ENCODE results near the gene HBD.

Gene HBD

GRCh38 chr11:5232176-5232575, 2.1 kb downstream of the HBD start:
- DNase-seq, result no peak

GRCh38 chr11:5231111-5231510, 3.2 kb downstream of the HBD start:
- DNase-seq, result no peak

DNA sequence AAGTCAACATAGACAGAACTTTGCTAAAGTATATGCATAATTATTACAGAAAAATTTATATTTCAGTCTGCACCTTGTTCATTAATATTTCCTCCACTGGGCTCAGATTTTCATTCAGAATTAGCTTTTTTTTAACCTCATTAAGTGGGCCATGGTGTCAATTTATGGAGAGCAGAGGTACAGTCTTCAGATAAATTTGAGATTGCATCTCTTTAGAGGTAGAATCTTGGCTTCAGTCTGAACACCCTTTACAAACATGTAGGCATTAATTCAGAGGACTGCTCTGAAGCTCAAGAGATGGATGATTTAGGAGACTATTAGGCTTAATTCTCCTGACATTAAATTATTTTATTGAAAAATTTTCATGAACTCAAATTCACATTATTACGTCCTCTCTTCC, 4.0 kb downstream of the HBD start:
- no peak for DNase-seq

DNA sequence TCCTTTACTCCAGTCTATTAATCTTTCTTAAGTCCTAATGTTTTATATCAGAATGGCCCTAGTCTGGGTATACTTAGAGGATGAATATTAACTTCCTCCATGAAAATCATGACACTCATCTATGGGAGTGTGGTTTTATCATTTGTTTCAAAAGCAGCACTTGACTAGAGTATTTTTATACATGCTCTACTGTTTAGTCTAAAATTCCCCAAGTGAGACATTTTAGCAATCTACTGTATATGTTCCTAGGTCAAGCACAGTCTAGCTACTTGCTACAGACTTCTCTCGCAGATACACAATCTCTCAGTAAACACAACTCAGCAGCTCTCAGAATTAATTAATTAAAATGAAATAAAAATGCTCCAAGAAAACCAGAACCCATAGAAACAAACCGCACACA, 4.5 kb downstream of the HBD start:
- no peak for DNase-seq

GRCh38 chr11:5229356-5229755, 4.9 kb downstream of the HBD start:
- no peak for DNase-seq

GRCh38 chr11:5228124-5228523, 6.2 kb downstream of the HBD start:
- DNase-seq, result no peak

GRCh38 chr11:5227681-5228080, 6.6 kb downstream of the HBD start:
- no peak for DNase-seq

DNA sequence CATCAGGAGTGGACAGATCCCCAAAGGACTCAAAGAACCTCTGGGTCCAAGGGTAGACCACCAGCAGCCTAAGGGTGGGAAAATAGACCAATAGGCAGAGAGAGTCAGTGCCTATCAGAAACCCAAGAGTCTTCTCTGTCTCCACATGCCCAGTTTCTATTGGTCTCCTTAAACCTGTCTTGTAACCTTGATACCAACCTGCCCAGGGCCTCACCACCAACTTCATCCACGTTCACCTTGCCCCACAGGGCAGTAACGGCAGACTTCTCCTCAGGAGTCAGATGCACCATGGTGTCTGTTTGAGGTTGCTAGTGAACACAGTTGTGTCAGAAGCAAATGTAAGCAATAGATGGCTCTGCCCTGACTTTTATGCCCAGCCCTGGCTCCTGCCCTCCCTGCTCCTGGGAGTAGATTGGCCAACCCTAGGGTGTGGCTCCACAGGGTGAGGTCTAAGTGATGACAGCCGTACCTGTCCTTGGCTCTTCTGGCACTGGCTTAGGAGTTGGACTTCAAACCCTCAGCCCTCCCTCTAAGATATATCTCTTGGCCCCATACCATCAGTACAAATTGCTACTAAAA, 7.5 kb downstream of the HBD start, which contains the start of gene HBB:
Gene HBB, minus strand, starts transcription at position 340 of the 579 bp plus-strand sequence. Its CDS starts 50 bp downstream, at position 290.
- no peak for DNase-seq

DNA sequence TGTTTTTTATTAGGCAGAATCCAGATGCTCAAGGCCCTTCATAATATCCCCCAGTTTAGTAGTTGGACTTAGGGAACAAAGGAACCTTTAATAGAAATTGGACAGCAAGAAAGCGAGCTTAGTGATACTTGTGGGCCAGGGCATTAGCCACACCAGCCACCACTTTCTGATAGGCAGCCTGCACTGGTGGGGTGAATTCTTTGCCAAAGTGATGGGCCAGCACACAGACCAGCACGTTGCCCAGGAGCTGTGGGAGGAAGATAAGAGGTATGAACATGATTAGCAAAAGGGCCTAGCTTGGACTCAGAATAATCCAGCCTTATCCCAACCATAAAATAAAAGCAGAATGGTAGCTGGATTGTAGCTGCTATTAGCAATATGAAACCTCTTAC, 8.8 kb downstream of the HBD start:
- no peak for DNase-seq

DNA sequence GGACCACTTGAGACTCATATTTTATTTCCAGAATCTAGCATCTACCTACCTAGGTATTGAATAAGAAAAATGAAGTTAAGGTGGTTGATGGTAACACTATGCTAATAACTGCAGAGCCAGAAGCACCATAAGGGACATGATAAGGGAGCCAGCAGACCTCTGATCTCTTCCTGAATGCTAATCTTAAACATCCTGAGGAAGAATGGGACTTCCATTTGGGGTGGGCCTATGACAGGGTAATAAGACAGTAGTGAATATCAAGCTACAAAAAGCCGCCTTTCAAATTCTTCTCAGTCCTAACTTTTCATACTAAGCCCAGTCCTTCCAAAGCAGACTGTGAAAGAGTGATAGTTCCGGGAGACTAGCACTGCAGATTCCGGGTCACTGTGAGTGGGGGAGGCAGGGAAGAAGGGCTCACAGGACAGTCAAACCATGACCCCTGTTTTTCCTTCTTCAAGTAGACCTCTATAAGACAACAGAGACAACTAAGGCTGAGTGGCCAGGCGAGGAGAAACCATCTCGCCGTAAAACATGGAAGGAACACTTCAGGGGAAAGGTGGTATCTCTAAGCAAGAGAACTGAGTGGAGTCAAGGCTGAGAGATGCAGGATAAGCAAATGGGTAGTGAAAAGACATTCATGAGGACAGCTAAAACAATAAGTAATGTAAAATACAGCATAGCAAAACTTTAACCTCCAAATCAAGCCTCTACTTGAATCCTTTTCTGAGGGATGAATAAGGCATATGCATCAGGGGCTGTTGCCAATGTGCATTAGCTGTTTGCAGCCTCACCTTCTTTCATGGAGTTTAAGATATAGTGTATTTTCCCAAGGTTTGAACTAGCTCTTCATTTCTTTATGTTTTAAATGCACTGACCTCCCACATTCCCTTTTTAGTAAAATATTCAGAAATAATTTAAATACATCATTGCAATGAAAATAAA, 9.5 kb downstream of the HBD start:
- DNase-seq, result no peak

GRCh38 chr11:5223686-5224085, 10.6 kb downstream of the HBD start:
- DNase-seq, result no peak

GRCh38 chr11:5223146-5223545, 11.1 kb downstream of the HBD start:
- DNase-seq, result no peak

GRCh38 chr11:5210376-5210885, 23.9 kb downstream of the HBD start:
- DNase-seq, result no peak

DNA sequence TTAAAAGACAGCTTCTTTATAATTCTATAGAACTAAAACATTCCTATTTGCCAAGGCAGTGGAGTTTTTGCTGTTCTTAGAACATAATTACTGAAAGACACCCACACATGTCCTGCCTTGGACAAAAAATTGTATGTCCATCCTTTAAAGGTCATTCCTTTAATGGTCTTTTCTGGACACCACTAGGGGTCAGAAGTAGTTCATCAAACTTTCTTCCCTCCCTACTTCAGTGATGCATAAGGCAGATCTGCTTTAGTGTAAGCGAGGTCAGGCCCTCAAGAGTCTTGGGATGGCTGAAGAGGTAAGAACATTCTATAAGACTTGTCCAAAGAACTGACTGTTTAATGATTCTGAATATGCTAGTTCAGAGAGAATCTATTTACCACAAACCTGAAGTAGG, 29.5 kb downstream of the HBD start:
- DNase-seq, result no peak

DNA sequence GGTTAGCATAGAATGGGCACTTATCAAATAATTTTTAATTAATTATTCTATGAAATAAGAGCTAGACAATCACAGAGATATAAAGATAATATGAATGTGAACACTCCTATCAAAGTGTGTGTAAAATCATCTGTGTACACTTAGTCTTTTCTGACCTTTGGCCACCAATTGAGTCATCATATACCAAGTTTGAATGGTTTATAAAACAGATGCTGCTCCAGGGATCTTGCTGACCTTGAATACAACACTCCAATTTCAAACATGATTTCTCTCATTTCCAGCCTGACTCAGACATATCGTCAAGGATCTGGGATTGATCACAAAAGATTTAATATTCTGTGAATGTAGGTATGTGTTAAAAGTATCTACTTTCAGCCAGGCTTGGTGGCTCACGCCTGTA, 30.9 kb downstream of the HBD start:
- DNase-seq, result no peak

- no peak for DNase-seq
These were observed 33.7 kb downstream of the HBD start, which contains the start of gene OR51V1 for GRCh38 chr11:5200582-5200981. Gene OR51V1, minus strand, starts transcription at chr11:5200682. Its CDS starts 0 bp downstream, at chr11:5200682.

DNA sequence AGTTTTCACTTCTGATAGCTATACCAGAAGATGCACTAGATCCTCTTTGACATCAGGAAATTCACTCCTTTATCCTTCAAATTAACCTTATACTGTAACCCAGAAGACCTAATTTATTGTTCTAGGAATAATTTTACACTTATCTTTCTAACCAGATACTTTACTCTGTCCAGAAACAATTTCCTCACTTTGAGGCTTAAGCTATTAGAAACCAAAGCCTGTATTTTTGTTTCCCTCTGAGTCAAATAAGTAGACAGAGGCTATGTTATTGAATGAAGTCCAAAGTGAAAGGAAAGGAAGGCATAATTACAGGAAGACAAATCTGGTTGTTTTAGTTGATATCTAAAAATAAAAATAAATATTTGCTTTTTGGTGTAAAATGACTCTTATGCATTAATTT, 36.0 kb downstream of the HBD start:
- DNase-seq, result no peak

GRCh38 chr11:5197536-5197935, 36.7 kb downstream of the HBD start:
- DNase-seq, result no peak

GRCh38 chr11:5196731-5197130, 37.6 kb downstream of the HBD start:
- DNase-seq, result no peak

DNA sequence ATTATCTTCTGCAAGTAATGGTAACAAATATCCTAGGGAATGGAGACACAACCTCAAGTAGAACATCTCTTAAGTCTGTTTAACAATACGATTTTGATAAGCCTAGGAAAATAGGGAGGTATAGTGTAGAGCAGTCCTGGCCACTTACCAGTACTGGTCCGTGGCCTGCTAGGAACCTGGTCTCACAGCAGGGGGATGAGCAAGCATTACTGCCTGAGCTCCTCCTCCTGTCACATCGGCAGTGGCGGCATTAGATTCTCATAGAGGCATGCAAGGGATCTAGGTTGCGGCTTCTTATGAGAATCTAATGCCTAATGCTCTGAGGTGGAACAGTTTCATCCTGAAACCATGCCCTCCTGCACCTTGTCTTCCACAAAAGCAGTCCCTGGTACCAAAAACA, 38.2 kb downstream of the HBD start:
- no peak for DNase-seq

GRCh38 chr11:5192738-5193137, 41.5 kb downstream of the HBD start:
- no peak for DNase-seq

GRCh38 chr11:5188201-5188600, 46.1 kb downstream of the HBD start:
- DNase-seq, result no peak

All from activated gamma-delta T cell (primary cell).